ENCODE measurements around the gene PNMA8B. TPM values are rescaled to one million over a fixed set of nuclear protein-coding genes. Genes with fewer than 3 reads are reported as not detected.

The PNMA8B gene
- total RNA-seq, 1 experiment from 2014 or later: 0.10 TPM

DNA sequence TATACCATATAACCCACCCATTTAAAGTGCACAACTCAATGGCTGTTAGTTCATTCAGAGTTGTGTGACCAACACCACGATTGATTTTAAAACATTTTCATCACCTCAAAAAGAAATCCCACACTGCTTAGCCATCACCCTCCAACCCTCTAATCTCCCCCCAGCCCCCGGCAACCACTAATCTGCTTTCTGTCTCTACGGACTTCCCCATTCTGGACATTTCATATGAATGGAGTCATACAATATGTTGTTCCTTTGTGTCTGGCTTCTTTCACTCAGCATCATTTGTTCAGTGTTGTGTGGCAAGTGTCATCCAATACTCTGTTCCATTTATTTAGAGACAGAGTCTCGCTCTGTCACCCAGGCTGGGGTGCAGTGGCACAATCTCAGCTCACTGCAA is 4.0 kb upstream of the PNMA8B start:
- RAD21 ChIA-PET (ENCODE audit: low non-redundant PET in 1 of 2, low total read pairs in 2 of 2, uncharacterized antibody in 2 of 2, unreplicated experiment in 2 of 2): no interaction called here
- no peaks in the 10 kb centered on the region for H3K79me2 ChIP-seq (ENCODE audit: insufficient read depth, low read length)
- BruUV-seq (replicated peaks): no TSS peak
- no peaks in the 10 kb centered on the region for H4K20me1 ChIP-seq (ENCODE audit: insufficient read depth)
- POLR2A ChIA-PET: no interaction called here
- H3K9me3 ChIP-seq (ENCODE audit: control insufficient read depth in 1 of 2, insufficient read depth in 1 of 2, low read depth in 1 of 2, low read length in 2 of 2): no peaks in the 10 kb centered on the region
- no peak overlapping the region for H3K9ac ChIP-seq (ENCODE audit: low read length)
- H3K9me2 ChIP-seq (ENCODE audit: insufficient read depth): no peaks in the 10 kb centered on the region
- no peak overlapping the region for H2AFZ ChIP-seq (ENCODE audit: low read depth, low read length, poor library complexity, severe bottlenecking)
- H3K4me1 ChIP-seq (ENCODE audit: control insufficient read depth in 1 of 2, insufficient read depth in 2 of 2, low read length in 2 of 2): peaks cover 0 to 7% of the 10 kb centered on the region in 2 experiments; a peak in 3 of 4 replicates
- ATAC-seq (no peak), DNase-seq (ENCODE audit: low read depth, low spot score) (no peak)
- H3K4me2 ChIP-seq (ENCODE audit: low read length): no peak overlapping the region
- no peak overlapping the region for H3K27ac ChIP-seq (ENCODE audit: low read depth, low read length)
- TF ChIP-seq ZNF274 (IDR thresholded peaks at IDR 0.05; ENCODE audit: low read depth, low read length) (no peak), RAD21 (IDR thresholded peaks at IDR 0.05; ENCODE audit: low read depth) (no peak), POLR2AphosphoS5 (IDR thresholded peaks at IDR 0.05; ENCODE audit: low read depth, low read length) (no peak), REST (IDR thresholded peaks at IDR 0.05; ENCODE audit: low read depth) (no peak), EZH2phosphoT487 (IDR thresholded peaks at IDR 0.05; ENCODE audit: borderline replicate concordance) (no peak), EZH2 (IDR thresholded peaks at IDR 0.05) (no peak), FOSL1 (IDR thresholded peaks at IDR 0.05; ENCODE audit: low read depth) (no peak), ELF1 (IDR thresholded peaks at IDR 0.05; ENCODE audit: borderline replicate concordance, low read depth) (no peak), CEBPB (IDR thresholded peaks at IDR 0.05; ENCODE audit: low read depth) (no peak), ZBTB33 (IDR thresholded peaks at IDR 0.05; ENCODE audit: extremely low read depth, insufficient replicate concordance, low read length) (no peak)
- no peaks in the 10 kb centered on the region for H3K27me3 ChIP-seq (ENCODE audit: insufficient read depth, low read length)
- H3K36me3 ChIP-seq (ENCODE audit: control insufficient read depth in 1 of 2, insufficient read depth in 2 of 2, low read length in 2 of 2): no peaks in the 10 kb centered on the region
- intact Hi-C loops (cut with micrococcal nuclease): no loop called here
- no peak overlapping the region for H3K4me3 ChIP-seq (replicated peaks in 1 of 2; ENCODE audit: low read depth in 1 of 2, low read length in 2 of 2)
- CTCF ChIA-PET: no interaction called here
